ENCODE results near the gene ANKRD34B. TPM values are rescaled to one million over a fixed set of nuclear protein-coding genes. Genes with fewer than 3 reads are reported as not detected.

Gene ANKRD34B
- not detected for total RNA-seq

DNA sequence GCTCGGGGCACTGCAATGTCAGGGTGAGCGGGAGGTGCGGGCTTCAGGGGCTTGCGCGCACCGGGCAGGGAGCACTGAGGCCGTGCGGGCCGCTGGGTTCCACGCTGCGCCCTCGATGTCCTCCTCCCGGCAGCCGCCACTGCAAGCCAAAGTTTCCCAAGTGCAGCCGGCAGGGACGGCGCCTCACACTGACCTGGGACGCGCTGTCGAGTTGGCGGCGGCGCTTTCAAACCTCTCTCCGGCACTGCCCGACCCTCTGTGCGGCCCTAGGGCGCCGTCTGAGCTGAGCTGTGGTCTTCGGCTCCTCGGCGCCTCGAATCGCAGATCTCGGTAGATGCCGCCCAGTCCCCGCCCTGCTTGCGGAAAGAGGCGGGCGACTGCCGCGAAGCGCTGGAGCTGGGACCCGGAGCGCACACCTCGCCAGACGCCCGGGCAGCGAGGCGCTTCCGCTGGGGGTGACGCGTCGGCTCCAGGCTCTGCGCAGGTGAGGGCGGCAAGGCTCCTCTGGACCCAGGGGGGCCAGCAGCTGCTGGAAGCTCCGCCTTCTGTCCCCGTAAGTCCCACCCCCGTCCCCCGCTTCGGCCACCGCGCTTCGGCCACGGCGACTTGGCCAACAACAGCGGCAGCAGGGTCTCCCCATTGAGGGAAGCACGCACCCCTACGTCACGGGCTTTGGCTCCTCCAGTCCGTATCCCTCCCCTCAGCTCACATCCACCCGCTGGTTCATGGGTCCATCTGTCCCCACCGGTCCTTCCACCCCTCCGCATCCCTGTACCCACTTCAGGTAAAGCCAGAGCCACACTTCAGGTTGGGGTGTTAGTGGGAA, at the start of gene ANKRD34B:
TSS of gene ANKRD34B (minus strand) at position 320 of the 826 bp plus-strand sequence. CDS start 10,261 bp downstream, outside the sequence.
- peaks cover 5 to 15% of the 10 kb centered on the region in 2 donors for H3K4me1 ChIP-seq (ENCODE audit: control insufficient read depth in 1 of 2, low read depth in 2 of 2)
- DNase-seq (ENCODE audit: low spot score) (no peak), ATAC-seq (ENCODE audit: insufficient number of reproducible peaks, low FRiP score, low read depth) (no peak)
- H3K9me3 ChIP-seq = no peaks in the 10 kb centered on the region
- H3K27me3 ChIP-seq (replicated peaks; ENCODE audit: insufficient read depth) = no peaks in the 10 kb centered on the region
- no peak within 1 kb of the TSS for H3K27ac ChIP-seq
- peak within 1 kb of the TSS; percentile 63 for H3K4me3 ChIP-seq
- TF ChIP-seq, protein P1, sequence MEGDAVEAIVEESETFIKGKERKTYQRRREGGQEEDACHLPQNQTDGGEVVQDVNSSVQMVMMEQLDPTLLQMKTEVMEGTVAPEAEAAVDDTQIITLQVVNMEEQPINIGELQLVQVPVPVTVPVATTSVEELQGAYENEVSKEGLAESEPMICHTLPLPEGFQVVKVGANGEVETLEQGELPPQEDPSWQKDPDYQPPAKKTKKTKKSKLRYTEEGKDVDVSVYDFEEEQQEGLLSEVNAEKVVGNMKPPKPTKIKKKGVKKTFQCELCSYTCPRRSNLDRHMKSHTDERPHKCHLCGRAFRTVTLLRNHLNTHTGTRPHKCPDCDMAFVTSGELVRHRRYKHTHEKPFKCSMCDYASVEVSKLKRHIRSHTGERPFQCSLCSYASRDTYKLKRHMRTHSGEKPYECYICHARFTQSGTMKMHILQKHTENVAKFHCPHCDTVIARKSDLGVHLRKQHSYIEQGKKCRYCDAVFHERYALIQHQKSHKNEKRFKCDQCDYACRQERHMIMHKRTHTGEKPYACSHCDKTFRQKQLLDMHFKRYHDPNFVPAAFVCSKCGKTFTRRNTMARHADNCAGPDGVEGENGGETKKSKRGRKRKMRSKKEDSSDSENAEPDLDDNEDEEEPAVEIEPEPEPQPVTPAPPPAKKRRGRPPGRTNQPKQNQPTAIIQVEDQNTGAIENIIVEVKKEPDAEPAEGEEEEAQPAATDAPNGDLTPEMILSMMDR (IDR thresholded peaks at IDR 0.05) = no peak
- H3K36me3 ChIP-seq = no peaks in the 10 kb centered on the region

DNA sequence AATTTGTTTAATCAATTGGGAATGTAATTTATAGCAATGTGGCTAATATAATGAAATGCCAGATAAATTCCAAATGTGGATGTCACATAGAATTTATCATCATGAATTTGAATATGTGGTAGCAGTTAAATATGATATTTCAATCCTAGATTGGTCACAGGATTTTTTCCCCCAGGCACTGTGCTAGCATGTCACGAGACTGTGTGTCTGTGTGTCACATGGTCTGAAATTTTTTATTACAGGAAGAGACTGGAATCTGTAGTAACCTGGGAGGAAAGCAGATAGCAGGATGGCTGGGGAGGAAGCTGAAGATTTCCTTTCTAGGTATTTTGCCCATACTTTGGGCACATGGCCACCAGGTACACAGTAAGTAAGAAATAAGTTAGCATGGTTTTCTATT, 49.0 kb upstream of the ANKRD34B start:
- no peak overlapping the region for H3K4me3 ChIP-seq
- DNase-seq (ENCODE audit: low spot score) = no peak
- TF ChIP-seq, protein P1 (IDR thresholded peaks at IDR 0.05) = no peak
- H3K36me3 ChIP-seq = no peaks in the 10 kb centered on the region
- H3K27me3 ChIP-seq (replicated peaks; ENCODE audit: insufficient read depth) = no peaks in the 10 kb centered on the region
- no peak for ATAC-seq (ENCODE audit: insufficient number of reproducible peaks, low FRiP score, low read depth)
- no peaks in the 10 kb centered on the region for H3K4me1 ChIP-seq (ENCODE audit: control insufficient read depth in 1 of 2, low read depth in 2 of 2)
- no peak overlapping the region for H3K27ac ChIP-seq
- H3K9me3 ChIP-seq = no peaks in the 10 kb centered on the region

DNA sequence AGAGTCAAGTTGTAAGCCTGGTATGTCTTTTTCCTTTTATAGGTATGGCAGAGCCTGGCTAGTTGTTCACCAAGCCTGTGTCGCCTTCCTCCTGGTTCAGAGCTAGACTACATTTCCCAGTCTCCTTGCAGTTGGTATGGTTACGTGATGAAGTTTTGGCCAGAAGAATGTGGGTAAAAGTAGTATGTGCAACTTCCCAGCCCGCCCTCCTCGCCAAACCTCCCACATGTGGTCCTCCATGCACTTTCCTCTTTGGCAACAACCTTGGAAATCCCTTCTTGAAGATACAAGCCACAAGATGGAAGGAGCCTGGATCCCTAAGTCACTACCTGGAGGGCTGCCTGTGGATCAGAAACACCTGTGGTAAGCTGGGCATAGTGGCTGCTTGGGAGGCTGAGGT, 48.4 kb upstream of the ANKRD34B start:
- no peak for ATAC-seq (ENCODE audit: insufficient number of reproducible peaks, low FRiP score, low read depth)

DNA sequence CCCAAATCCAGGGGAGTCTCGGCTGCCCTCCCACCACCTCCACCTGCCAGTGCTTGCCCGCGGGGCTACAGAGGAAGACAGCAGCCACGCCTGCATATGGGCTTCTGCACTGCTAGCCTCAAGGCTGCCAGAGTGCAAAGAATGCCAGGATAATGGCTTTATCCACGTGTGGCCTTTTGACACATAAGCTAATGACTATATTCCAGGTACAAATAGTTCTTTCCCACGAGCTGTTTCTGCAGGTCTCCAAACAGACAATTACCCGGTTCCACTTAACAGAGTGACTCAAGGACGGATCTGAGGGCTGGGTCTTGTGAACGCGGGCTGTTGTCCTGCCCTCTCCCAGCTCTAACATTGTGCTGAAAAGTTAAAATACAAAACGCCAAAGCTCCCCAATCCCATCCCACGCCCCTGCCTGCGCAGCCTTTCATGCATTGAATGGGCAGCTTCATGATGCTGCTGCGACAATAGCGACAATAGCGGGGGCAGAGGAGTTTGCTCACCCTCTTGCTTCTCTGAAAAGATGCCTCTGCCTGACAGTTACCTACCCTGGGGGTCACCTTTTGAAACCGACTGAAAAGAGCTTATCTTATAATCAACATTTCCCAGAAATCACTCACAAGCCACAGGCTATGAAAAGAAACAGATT, 45.3 kb upstream of the ANKRD34B start:
- H3K9me3 ChIP-seq = no peaks in the 10 kb centered on the region
- H3K27me3 ChIP-seq (replicated peaks; ENCODE audit: insufficient read depth) = no peaks in the 10 kb centered on the region
- H3K4me3 ChIP-seq = no peak overlapping the region
- TF ChIP-seq, protein P1 (IDR thresholded peaks at IDR 0.05) = no peak
- DNase-seq (ENCODE audit: low spot score) (no peak), ATAC-seq (ENCODE audit: insufficient number of reproducible peaks, low FRiP score, low read depth) (no peak)
- H3K27ac ChIP-seq = no peak overlapping the region
- no peaks in the 10 kb centered on the region for H3K4me1 ChIP-seq (ENCODE audit: control insufficient read depth in 1 of 2, low read depth in 2 of 2)
- no peaks in the 10 kb centered on the region for H3K36me3 ChIP-seq

More for the DNA sequence above, 48.4 kb upstream of the ANKRD34B start:
- DNase-seq (ENCODE audit: low spot score) = no peak
- no peak overlapping the region for H3K27ac ChIP-seq
- H3K9me3 ChIP-seq = no peaks in the 10 kb centered on the region
- no peaks in the 10 kb centered on the region for H3K36me3 ChIP-seq
- no peaks in the 10 kb centered on the region for H3K4me1 ChIP-seq (ENCODE audit: control insufficient read depth in 1 of 2, low read depth in 2 of 2)
- H3K27me3 ChIP-seq (replicated peaks; ENCODE audit: insufficient read depth) = no peaks in the 10 kb centered on the region
- H3K4me3 ChIP-seq = no peak overlapping the region
- TF ChIP-seq, protein P1 (IDR thresholded peaks at IDR 0.05) = no peak

DNA sequence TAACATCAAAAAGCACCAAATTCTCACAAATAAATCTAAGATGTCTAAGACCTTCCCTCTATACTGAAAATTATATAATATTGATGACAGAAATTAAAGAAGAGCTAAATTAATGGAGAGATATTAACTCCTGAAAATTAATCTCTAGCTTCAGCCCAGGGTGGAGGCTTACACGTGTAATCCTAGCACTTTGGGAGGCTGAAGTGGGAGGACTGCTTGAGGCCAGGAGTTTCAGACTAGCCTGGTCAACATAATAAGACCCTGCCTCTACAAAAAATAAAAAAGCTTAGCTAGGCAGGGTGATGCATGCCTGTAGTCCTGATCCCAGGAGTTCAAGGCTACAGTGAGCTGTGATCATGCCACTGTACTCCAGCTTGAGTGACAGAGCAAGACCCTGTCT, 39.6 kb upstream of the ANKRD34B start:
- TF ChIP-seq, protein P1 (IDR thresholded peaks at IDR 0.05) = no peak
- DNase-seq (ENCODE audit: low spot score) = no peak

More for the DNA sequence above, 39.6 kb upstream of the ANKRD34B start:
- no peak overlapping the region for H3K4me3 ChIP-seq
- H3K36me3 ChIP-seq = no peaks in the 10 kb centered on the region
- H3K27ac ChIP-seq = no peak overlapping the region
- H3K9me3 ChIP-seq = peaks cover 5% of the 10 kb centered on the region
- no peak for ATAC-seq (ENCODE audit: insufficient number of reproducible peaks, low FRiP score, low read depth)
- H3K4me1 ChIP-seq (ENCODE audit: control insufficient read depth in 1 of 2, low read depth in 2 of 2) = no peaks in the 10 kb centered on the region
- no peaks in the 10 kb centered on the region for H3K27me3 ChIP-seq (replicated peaks; ENCODE audit: insufficient read depth)
